PC-9 (cell line): ENCODE results near the gene KIAA0040.

Experiments used
- CTCF ChIP-seq: fragments of 200-600 bp; sonication (generic); conservative IDR thresholded peaks from 2 replicates; pipeline ENCODE4 v1.6.1; 2017; ENCODE audit warnings: mixed run types, antibody characterized with exemption, mild to moderate bottlenecking, moderate library complexity
- EZH2 ChIP-seq: fragments of 200-600 bp; sonication (generic); IDR thresholded peaks from 2 replicates; pipeline ENCODE4 v1.8.0; 2017; ENCODE audit warnings: antibody characterized with exemption, low read depth

GRCh38 chr1:175124861-175125260, 67.7 kb downstream of the KIAA0040 start:
- TF ChIP-seq CTCF = no peak
- no peak for TF ChIP-seq EZH2
